Astrocyte of the spinal cord (primary cell): Measurements from ENCODE around the gene NEURL4.

Experiments used
- DNase-seq: peaks from one replicate; pipeline ENCODE4 v3.0.0; 2011; ENCODE audit warnings: low read depth, low spot score
- H3K4me3 ChIP-seq: 2 replicates; pipeline ENCODE4 v1.5.1; 2011; ENCODE audit warnings: low read depth, mild to moderate bottlenecking, low read length, moderate library complexity
- in situ Hi-C: cut with HindIII; loops from 2 replicates; pipeline ENCODE4 v1.10.0; 2017; ENCODE audit warnings: low sequenced_read_pairs
- TF ChIP-seq, protein P1 (sequence below): IDR thresholded peaks from 2 replicates; pipeline ENCODE4 v1.5.1; 2012; ENCODE audit warnings: low read depth, mild to moderate bottlenecking, low read length, inconsistent platforms

NEURL4 gene

DNA sequence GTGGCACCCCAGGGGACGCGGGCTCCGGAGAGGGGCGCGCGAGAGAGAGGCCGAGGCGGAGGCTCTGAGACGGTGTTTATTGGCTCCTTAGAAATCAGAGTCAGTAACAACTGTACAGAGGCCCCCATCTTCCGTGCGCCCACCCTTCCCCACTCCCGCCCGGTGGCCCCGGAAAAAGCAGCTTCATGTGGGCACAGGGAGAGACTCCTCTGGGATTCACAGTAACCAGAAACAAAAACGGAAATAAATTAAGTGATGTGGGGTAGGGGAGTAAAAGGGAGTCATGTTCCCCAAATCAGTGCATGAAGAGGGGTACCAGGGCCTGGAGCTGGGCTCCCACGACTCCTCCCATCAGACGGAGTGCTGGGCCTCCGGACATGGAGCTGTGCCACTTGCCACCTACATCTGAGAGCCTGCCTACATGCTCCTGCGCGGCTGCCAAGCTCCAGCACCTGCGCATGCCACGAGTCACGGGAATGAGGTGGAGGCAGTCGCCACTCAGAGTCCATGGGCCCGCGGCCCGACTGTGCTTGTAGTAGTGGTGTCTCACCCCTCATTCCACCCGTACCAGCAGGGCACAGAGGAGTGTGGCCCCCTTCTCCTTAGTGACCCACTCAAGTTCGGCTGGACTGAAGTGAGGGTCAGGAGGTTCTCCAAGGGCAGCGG, 13.4 kb downstream of the NEURL4 start:
- H3K4me3 ChIP-seq = peak overlapping the region; percentile 59
- TF ChIP-seq, protein P1, sequence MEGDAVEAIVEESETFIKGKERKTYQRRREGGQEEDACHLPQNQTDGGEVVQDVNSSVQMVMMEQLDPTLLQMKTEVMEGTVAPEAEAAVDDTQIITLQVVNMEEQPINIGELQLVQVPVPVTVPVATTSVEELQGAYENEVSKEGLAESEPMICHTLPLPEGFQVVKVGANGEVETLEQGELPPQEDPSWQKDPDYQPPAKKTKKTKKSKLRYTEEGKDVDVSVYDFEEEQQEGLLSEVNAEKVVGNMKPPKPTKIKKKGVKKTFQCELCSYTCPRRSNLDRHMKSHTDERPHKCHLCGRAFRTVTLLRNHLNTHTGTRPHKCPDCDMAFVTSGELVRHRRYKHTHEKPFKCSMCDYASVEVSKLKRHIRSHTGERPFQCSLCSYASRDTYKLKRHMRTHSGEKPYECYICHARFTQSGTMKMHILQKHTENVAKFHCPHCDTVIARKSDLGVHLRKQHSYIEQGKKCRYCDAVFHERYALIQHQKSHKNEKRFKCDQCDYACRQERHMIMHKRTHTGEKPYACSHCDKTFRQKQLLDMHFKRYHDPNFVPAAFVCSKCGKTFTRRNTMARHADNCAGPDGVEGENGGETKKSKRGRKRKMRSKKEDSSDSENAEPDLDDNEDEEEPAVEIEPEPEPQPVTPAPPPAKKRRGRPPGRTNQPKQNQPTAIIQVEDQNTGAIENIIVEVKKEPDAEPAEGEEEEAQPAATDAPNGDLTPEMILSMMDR = no peak
- in situ Hi-C loops = no loop called here
- no peak for DNase-seq

DNA sequence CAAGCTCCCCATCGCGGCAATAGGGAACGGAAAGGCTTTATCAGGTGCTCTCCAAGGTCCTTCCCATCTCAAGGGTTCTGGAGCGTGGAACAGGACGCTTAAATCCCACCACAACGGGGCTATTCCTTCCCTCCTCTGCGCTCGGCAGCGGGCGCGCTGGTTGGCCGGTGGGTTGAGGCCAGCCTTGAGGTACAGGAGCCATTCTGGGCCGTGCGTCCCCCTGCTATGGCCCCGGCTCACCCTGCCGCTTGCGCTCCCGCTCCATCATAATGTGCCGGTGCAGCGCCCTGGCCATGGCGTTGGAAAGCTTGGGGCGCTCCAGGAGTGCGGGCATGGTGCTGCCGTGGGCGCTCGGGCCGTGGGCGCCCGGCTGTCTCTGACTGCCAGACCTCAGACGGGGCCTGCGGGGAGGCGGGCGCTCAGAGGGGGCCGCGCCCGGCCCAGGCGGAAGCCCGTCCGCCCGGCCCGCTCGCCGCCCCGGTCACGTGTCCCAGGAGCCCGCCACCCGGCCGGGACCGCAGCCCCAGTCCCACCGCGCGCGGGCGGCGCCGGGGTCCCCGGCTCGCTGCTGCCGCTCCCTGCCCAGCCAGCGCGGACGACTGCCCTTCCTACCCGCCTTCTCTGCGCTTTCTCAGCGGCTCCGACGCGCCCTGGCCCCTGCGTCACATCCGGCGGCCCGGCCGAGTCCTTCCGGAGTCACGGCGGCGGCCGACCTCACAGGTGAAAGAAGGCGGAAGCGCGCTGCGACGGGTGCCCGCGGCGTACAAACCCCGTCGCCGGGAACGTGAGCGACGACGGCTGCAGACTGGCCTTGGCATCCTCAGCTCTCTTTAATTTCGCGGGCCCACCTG, 14.2 kb downstream of the NEURL4 start, which contains the start of gene GPS2:
Gene GPS2, minus strand, starts transcription at position 642 of the 851 bp plus-strand sequence. Its CDS starts 308 bp downstream, at position 334.
- H3K4me3 ChIP-seq = peak within 1 kb of the TSS; percentile 59
- DNase-seq = peak; percentile 81
- in situ Hi-C loops = no loop called here
- TF ChIP-seq, protein P1 = no peak

DNA sequence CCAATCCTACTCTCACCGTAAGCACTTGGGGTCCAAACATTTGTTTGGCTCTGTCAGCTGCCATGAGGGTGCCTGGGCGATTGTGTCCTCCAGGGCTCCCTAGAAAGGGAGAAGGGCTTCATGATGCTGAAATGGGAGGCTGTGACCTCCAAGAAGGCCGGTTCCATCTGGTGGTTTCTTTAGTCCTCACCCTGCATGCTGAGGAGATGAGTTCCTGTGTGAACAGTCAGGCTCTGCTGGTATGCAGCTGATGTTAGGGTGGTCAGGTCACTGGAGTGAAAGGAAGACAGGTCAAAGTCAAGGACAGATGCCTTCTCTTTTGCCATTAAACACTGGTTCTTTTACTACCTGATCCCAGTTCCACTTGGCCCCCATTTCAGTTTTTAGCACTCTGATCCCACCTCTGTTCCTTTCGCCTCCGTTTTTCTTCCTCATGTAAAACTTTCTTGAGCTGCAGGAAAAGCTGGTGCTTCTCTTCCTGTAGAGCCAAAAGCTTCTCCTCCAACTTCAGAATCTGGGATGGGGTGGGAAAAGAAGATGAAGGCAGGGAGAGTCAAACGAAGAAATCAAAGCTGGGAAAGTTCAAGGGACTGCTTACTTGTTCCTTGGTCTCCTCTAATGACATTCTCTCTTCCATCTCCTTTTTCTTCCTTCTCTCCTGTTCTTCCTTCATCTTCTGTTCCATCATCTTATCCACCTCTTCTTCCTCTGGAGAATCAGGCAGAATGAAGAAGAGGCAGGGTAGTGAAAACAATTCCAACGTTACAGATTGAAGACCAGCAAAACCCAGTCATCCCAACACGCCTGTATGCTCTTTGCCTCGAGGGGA, 15.0 kb downstream of the NEURL4 start:
- no peak for DNase-seq
- in situ Hi-C loops = no loop called here
- H3K4me3 ChIP-seq = peak overlapping the region; percentile 59
- TF ChIP-seq, protein P1 = no peak

DNA sequence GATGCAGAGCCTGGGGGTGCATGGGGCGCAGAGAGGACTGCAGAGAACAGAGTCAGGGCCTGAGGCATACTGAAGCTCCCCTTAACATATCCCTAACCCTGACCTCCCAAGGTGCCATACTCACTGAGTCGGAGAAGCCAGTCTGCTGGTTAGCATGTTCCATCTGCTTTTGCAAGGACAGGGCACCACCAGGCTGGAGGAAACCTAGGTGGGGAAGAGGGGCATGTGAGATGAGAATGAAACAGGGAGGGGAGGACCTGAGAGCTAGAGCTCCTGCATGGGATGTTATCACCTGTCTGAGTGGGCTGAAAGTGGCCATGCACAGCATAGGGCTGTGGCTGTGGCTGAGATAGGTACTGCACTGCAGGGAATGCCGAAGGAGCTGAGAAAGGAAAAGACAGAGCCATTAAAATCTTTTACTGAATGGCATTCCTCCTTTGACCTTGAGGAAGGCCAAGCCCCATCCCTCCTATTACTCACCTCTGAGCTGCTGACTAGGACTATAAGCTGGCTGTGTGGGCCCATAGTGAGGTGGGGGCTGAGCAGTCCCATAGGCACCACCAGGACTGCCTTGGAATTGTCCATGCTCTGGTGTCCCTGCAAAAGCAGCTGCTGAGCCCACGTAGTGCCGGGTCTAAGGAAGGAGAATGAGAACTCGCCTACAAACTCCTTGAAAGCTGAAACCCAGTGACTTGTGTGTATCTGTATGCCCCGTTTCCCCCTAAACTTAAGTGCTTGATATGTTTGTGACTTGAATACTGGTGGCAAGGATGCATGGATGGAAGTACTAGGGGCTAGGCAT, 15.8 kb downstream of the NEURL4 start:
- in situ Hi-C loops = no loop called here
- no peak for DNase-seq
- TF ChIP-seq, protein P1 = no peak
- H3K4me3 ChIP-seq = no peak overlapping the region

DNA sequence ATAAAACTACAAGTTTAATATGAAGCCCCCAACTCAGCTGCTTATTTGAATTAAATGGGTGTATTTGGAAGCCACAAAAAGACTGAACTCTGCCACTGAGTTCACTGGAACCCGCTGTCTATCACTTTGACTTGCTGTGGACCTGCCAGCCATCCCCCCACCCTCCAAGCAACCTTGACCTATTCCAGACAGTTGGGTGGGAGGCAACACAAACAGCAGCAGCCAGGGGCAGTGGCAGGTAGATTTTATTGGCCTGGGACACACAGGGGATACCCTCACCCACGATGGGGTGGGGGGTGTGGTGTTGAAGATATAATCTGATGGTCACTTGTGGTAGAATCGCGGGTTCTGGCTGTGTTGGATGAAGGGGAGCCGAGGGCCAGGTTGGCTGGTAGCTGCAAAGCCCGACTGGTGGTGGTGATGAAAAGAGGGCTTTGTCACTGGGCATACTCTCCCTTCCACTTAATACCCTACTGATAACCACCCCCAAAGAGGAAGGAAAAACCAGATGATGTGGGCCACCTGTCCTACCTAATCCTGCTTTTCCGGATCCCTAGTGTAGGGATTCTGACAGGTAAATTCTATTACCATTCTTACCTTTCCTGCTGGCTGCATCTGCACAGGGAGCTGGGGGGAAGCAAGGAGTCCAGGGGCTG, 16.6 kb downstream of the NEURL4 start:
- no peak overlapping the region for H3K4me3 ChIP-seq
- DNase-seq = no peak
- in situ Hi-C loops = no loop called here
- TF ChIP-seq, protein P1 = no peak
